ENCODE data around the gene FANCL.
"Not testable (repeated sequence)": the region's sequence is repeated elsewhere in the genome, so short reads cannot be mapped to it uniquely, and the experiment has no call there.

Gene FANCL

DNA sequence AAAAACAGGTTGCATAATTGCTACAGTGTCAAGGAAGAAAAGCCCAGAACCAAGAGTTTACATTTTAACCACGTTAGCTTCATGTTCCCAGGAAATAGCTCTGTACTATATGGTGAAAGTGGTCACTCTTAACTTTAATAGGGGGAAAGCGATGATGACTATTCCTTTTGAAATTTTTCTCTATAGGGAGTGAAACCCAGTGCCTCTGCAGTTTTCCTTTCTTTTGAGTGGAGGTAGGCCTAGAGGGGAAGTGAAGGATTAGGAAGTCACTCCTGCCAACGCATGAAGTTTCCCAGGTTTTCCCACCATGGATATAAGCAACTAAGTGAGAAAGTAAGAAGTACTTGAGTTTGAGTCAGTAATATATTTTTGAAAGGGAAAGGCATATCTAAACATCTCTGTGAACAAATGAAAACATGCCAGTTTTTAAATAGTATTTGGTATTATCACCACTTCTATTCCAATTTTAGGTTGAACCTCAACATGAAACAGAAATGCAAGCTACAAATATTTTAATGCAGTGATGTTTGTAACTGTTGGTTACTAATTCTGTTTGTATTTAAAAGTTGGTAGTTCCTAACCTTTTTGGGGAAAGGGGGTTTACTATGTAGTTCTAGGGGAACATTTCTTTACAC is 102.6 kb downstream of the FANCL start:
- DNase-seq, result no peak

DNA sequence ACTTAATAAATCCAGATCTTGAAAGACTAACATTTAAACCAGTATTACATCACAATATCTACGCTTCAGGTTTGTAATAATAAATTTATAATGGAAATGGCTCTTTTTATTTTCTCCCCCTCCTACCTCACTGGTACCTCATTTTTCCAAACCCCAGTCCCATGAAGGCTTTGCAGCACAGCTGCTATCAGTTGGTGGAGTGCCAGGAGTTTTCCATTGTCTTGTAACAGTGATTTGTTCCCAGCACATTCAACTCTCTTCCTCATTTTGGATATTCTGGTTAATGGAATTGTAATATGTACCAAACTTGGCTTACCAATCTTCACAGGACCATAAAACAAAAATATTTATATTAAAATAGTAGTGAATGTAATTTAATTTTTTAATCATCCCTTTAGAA is 103.3 kb downstream of the FANCL start:
- no peak for DNase-seq

DNA sequence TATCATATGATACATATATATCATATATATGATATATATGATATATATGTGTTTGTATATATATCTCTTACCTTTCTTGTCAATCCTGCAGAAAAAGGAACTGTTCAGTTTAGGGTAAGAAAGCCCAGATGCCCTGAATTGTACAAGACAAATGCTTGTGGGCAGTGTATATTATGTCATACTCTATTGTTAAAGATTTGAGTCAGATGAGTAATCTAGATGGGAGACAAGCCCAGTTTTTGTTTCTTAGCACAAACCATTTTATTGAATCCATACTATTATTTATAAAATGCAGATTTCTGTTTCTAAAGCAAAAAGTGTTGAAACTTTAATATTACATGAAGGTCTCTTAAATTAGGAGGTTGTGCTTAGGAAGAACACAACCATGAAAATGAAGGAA is 103.9 kb downstream of the FANCL start:
- DNase-seq, result no peak

DNA sequence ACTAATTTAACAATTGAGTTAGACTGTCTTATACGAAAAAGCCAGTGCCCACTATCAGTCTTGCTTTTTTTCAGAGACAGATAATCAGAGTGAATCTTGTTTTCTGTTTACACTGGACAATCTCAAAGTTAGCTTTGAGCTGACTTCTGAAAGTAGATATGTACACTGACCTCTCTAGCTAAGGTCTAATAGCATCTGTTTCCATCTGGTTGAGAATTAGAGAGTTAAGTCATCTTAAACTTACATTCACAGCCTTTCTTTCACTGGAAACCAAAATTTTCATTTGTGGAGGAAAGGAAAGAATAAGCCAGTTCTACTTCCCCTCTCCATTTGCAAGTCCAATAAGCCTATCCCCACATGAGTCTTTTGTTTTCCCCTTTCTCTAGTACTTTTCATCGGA is 105.3 kb downstream of the FANCL start:
- no peak for DNase-seq

DNA sequence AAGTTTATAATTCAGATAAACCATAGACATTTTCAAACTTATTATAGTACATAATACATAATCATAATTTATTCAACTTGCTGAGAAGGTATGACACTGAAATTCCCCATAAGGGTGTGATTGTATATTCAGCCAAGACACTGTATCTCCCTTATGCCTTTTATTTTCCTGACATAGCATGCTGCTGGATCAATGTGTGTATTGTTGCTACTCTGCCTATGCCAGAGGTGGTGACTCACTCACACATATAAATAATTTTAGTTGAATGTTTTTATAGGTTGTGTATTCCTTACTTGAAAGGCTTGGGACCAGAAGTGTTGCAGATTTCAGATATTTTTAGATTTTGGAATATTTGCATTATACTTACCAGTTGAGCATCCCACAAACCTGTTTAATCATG is 107.7 kb downstream of the FANCL start:
- DNase-seq, result no peak

DNA sequence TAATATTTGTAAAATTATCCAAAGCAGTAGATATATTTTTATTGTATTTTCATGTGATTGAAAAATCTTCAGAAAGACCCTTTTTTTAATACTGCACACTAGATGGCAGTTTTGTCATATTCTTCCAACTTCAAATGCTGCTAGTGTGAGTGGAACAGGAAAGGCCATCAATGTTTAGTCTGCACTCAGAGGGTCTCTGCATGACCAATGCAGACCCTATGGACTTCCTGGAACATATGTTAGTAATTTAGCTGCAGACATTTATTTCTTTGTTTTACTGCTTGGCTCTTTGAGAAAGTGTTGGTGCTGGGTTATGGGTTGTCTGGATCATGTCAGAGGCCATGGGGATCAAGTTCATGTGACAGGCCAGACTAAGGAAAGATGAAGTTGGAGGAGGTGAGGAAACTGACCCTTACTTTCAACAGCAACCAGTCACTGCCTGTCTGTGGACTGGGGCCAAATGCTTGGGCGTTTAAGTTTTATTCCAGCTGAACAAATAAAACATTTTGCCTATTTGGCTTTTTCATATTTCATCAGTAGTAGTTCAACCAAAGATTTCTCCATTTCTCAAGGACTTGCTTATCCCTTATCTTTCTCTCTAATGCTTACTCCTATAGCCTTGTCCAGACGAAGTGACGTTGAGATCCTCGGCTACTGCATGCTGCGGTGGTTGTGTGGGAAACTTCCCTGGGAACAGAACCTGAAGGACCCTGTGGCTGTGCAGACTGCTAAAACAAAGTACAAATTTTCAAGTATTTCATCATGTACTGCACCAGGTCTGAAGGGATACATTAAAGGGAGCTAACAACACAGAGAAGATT is 109.7 kb downstream of the FANCL start:
- DNase-seq, result no peak

DNA sequence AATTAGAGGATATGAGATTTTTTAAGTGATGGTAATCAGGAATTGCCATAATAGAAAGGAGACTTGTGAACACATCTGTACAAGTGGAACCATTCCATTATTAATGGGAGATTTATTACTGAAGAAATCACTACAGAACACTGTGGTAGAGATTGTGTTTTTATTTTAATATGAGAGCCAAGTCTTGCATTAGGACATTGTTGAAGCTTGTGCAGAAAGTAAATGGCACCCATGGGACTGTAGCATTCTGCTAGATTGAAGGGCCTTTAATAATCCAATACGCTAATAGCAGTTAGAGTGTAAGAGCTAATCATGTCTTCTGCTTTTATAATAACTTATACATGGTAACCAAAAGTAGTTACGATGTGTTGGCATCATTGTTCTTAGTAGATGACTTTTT is 110.9 kb downstream of the FANCL start:
- no peak for DNase-seq

DNA sequence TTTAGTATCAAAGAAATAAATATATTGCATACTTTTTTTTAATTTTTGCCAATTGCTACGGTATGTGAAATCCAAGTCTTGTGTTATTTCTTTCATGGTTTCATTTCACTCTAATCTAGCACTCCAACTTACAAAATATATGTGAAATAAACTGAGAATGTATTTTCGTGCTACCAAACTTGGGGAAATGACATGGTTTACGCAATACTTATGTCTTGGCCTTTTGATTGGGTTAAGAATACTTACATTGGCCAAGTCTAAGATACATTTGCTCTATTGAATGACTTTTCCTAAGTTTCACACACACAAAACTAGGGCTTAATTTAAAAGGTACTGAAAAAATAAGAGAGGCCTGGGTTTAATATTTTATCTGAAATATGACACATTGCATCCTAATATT is 114.0 kb downstream of the FANCL start:
- no peak for DNase-seq

DNA sequence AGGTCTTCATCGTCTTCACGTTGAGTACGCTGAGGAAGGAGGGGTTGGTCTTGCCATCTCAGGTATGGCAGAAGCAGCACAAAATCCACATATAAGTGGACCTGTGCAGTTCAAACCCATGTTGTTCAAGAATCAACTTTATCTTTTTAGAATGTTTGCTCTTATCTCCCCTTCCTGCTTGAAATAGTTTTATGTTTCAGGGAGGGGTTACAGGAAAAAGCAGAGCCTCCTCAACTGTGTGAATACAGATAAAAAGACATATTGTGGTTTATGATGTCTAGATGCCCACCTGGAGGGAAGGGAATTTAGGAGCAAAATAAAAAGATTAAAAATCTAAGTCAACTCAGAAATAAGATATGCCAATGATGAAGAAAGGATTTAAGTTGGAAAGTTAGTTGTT is 118.6 kb downstream of the FANCL start:
- DNase-seq, result no peak

DNA sequence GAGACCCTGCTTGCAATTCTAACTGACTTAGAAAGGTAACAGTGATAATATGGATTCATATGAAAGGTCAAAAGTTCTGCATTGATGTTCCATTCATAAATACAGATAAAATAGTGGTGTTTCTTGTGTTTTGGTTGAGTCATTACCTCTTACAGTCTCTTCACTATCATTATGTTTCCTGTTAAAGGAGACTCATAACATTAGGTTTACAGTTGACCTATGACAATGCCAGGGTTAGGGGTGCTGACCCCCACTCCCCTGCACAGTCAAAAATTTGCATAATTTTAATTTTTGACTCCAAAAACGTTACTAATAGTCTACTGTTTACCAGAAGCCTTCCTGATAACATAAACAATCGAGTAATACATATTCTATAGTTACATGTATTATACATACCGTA is 119.1 kb downstream of the FANCL start:
- no peak for DNase-seq

DNA sequence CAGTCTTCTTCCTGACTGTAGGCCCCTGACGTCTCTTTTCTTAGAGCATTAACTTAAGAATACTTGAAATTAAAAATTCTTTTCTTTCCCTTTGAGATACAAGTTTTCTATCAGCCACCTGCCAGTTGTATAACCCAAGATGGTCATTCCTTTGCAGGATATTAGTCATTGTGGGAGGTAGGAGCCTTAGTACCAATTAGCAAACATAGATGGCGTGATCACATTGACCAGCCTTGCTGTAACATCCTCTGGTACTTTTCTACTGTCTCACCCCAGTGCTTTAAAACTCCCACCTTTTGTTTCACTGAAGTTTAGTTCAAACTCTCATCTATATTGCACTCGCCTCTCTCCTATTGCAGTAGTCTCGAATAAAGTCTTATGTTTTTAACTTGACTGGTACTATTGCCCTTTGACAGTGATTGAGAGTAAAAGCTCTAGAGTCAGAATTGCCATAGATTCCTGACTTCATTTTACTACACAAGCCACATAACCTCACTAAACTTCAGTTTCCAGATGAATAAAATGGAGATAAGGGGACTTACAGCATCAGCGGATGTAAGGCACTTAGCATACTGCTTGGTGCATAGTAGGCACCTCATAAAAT is 120.4 kb downstream of the FANCL start:
- no peak for DNase-seq

DNA sequence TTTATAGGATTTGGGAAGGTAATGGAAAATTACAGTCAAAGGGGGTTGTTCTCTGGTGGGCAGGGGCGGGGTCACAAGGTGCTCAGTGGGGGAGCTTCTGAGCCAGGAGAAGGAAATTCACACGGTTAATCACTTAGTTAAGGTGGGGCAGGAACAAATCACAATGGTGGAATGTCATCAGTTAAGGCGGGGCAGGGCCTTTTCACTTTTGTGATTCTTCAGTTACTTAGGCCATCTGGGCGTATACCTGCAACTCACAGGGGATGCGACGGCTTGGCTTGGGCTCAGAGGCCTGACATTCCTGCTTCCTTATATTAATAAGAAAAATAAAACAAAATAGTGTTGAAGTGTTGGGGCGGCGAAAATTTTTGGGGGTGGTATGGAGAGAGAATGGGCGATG is 127.6 kb downstream of the FANCL start:
- DNase-seq, result not testable (repeated sequence)

DNA sequence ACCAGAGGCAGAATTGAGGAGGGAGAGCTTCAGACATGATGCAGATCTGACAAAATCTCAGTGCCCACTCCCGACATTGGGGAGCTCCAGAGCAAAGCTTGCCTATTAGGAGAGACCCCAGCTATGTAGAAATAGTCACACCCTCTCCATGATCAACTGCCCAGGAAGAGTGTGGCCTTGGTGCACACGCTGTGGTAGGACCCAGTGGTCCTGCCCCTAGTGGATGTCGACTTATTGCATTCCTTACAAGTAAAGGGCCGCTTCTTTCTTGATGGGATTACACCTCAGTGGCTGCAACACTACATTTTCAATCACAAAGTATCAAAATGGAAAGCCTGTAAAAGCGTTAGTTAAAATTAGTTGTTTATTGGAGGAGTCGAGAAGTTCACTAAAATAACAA is 130.4 kb downstream of the FANCL start:
- DNase-seq, result no peak

DNA sequence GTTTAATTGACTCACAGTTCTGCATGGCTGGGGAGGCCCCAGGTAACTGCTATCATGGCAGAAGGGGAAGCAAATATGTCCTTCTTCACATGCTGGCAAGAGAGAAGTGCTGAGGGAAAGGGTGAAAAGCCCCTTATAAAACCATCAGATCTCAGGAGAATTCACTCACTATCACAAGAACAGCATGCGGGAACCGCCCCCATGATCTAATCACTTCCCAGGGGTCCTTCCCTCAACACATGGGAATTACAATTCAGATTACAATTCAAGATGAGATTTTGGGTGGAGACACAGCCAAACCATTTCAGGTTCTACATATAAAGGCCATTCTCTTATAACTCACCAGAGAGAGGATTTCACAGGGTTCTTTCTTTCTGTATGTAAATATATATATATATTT is 131.6 kb downstream of the FANCL start:
- no peak for DNase-seq

All from activated CD4-positive, alpha-beta T cell treated with anti-CD3 and anti-CD28 coated beads, Interleukin-2, amount 50 U/mL, for 4 hours (primary cell).